Neural cell (in vitro differentiated cells): ENCODE measurements around the gene GRAP. TPM values are rescaled to one million over a fixed set of nuclear protein-coding genes. Genes with fewer than 3 reads are reported as not detected.

Experiments
- H2AFZ ChIP-seq: fragments of 200-600, 300-800 bp; sonication (generic), shearing (Covaris generic); 2 replicates; pipeline ENCODE4 v1.6.0; 2014; ENCODE audit warnings: low read depth, mild to moderate bottlenecking, antibody characterized with exemption, low read length, moderate library complexity
- H3F3A ChIP-seq: fragments of 200-600 bp; shearing (Covaris generic); 2 replicates; pipeline ENCODE4 v1.6.1; 2016; ENCODE audit warnings: mild to moderate bottlenecking, moderate library complexity, mixed read lengths, antibody characterized with exemption, low read length; ENCODE audit not compliant: insufficient read depth, poor library complexity, severe bottlenecking
- H3K27ac ChIP-seq: fragments of 200-600, 300-800 bp; sonication (generic), shearing (Covaris generic); 2 replicates; pipeline ENCODE4 v1.5.1; 2014; ENCODE audit warnings: mild to moderate bottlenecking, low read length, moderate library complexity
- H3K27me3 ChIP-seq: fragments of 300-800, 200-600 bp; sonication (generic), shearing (Covaris generic); 2 replicates; pipeline ENCODE4 v1.6.0; 2014; ENCODE audit warnings: mild to moderate bottlenecking, low read depth, low read length, moderate library complexity; ENCODE audit not compliant: insufficient read depth
- H3K36me3 ChIP-seq: fragments of 300-800, 200-600 bp; sonication (generic), shearing (Covaris generic); 2 replicates; pipeline ENCODE4 v1.5.1; 2014; ENCODE audit warnings: mild to moderate bottlenecking, antibody characterized with exemption, low read length, moderate library complexity; ENCODE audit not compliant: insufficient read depth
- H3K4me2 ChIP-seq: fragments of 300-800, 200-600 bp; sonication (generic), shearing (Covaris generic); 2 replicates; pipeline ENCODE4 v1.6.0; 2014; ENCODE audit warnings: mild to moderate bottlenecking, low read length
- H3K4me3 ChIP-seq: fragments of 300-800, 200-600 bp; sonication (generic), shearing (Covaris generic); 2 replicates; pipeline ENCODE4 v1.5.1; 2014; ENCODE audit warnings: mild to moderate bottlenecking, low read length, moderate library complexity
- H3K79me2 ChIP-seq: fragments of 200-600 bp; shearing (Covaris generic); replicated peaks from 2 replicates; pipeline ENCODE4 v1.6.0; 2014; ENCODE audit warnings: mild to moderate bottlenecking, low read length, moderate library complexity; ENCODE audit not compliant: insufficient read depth
- H3K9ac ChIP-seq: fragments of 300-800, 200-600 bp; sonication (generic), shearing (Covaris generic); 2 replicates; pipeline ENCODE4 v1.6.1; 2016; ENCODE audit warnings: mild to moderate bottlenecking, low read length, mixed read lengths
- H3K9me2 ChIP-seq: fragments of 200-600 bp; shearing (Covaris generic); 2 replicates; pipeline ENCODE4 v1.6.1; 2016; ENCODE audit warnings: mild to moderate bottlenecking, low read length, mixed read lengths; ENCODE audit not compliant: insufficient read depth
- H3K9me3 ChIP-seq: fragments of 200-600, 300-800 bp; sonication (generic), shearing (Covaris generic); 2 replicates; pipeline ENCODE4 v1.6.1; 2016; ENCODE audit warnings: mild to moderate bottlenecking, mixed run types, low read length, moderate library complexity, mixed read lengths
- H4K20me1 ChIP-seq: fragments of 200-600 bp; shearing (Covaris generic); 2 replicates; pipeline ENCODE4 v1.6.1; 2016; ENCODE audit warnings: mild to moderate bottlenecking, mixed run types; ENCODE audit not compliant: insufficient read depth
- CTCF ChIP-seq: fragments of 450-650 bp; IDR thresholded peaks from 2 replicates; pipeline ENCODE4 v1.5.1; 2014; ENCODE audit warnings: antibody characterized with exemption, mild to moderate bottlenecking, moderate library complexity; ENCODE audit not compliant: poor library complexity, severe bottlenecking
- EP300 ChIP-seq: fragments of 450-650 bp; conservative IDR thresholded peaks from 2 replicates; pipeline ENCODE4 v1.6.1; 2014; ENCODE audit warnings: antibody characterized with exemption, mild to moderate bottlenecking, moderate library complexity; ENCODE audit not compliant: poor library complexity, severe bottlenecking
- EZH2 ChIP-seq: fragments of 200-600, 300-800 bp; shearing (Covaris generic), sonication (generic); IDR thresholded peaks from 2 replicates; pipeline ENCODE4 v1.6.1; 2014; ENCODE audit warnings: antibody characterized with exemption, low read length, borderline replicate concordance, mild to moderate bottlenecking; ENCODE audit not compliant: insufficient read depth, poor library complexity, severe bottlenecking
- MXI1 ChIP-seq: fragments of 450-650 bp; conservative IDR thresholded peaks from 2 replicates; pipeline ENCODE4 v1.6.1; 2014; ENCODE audit warnings: antibody characterized with exemption, mild to moderate bottlenecking; ENCODE audit not compliant: poor library complexity, severe bottlenecking
- POLR2AphosphoS5 ChIP-seq: IDR thresholded peaks from 2 replicates; pipeline ENCODE4 v1.6.1; 2012
- RAD21 ChIP-seq: fragments of 450-650 bp; conservative IDR thresholded peaks from 2 replicates; pipeline ENCODE4 v1.6.1; 2014; ENCODE audit warnings: antibody characterized with exemption, mild to moderate bottlenecking, moderate library complexity
- SMC3 ChIP-seq: fragments of 450-650 bp; conservative IDR thresholded peaks from 2 replicates; pipeline ENCODE4 v1.6.1; 2014; ENCODE audit warnings: antibody characterized with exemption, mild to moderate bottlenecking, moderate library complexity; ENCODE audit not compliant: poor library complexity
- TAF1 ChIP-seq: IDR thresholded peaks from 2 replicates; pipeline ENCODE4 v1.6.1; 2012; ENCODE audit warnings: low read depth
- polyA plus RNA-seq: library from polyadenylated mRNA; depleted of rRNA; stranded (reverse); fragments of >200 nt; gene quantifications from 2 replicates; pipeline ENCODE4 v1.2.3, GENCODE V29; 2014
- TF ChIP-seq, protein P1 (sequence below): IDR thresholded peaks from 2 replicates; pipeline ENCODE4 v1.6.1; 2012; ENCODE audit warnings: borderline replicate concordance

The GRAP gene
- polyA plus RNA-seq, 1 donor from 2014 or later = 0.42 TPM

GRCh38 chr17:18999911-19000310, 46.8 kb downstream of the GRAP start:
- H3K36me3 ChIP-seq = no peaks in the 10 kb centered on the region
- TF ChIP-seq RAD21 = no peak
- no peak for TF ChIP-seq EP300
- no peak for TF ChIP-seq EZH2
- no peak for TF ChIP-seq CTCF
- TF ChIP-seq, protein P1, sequence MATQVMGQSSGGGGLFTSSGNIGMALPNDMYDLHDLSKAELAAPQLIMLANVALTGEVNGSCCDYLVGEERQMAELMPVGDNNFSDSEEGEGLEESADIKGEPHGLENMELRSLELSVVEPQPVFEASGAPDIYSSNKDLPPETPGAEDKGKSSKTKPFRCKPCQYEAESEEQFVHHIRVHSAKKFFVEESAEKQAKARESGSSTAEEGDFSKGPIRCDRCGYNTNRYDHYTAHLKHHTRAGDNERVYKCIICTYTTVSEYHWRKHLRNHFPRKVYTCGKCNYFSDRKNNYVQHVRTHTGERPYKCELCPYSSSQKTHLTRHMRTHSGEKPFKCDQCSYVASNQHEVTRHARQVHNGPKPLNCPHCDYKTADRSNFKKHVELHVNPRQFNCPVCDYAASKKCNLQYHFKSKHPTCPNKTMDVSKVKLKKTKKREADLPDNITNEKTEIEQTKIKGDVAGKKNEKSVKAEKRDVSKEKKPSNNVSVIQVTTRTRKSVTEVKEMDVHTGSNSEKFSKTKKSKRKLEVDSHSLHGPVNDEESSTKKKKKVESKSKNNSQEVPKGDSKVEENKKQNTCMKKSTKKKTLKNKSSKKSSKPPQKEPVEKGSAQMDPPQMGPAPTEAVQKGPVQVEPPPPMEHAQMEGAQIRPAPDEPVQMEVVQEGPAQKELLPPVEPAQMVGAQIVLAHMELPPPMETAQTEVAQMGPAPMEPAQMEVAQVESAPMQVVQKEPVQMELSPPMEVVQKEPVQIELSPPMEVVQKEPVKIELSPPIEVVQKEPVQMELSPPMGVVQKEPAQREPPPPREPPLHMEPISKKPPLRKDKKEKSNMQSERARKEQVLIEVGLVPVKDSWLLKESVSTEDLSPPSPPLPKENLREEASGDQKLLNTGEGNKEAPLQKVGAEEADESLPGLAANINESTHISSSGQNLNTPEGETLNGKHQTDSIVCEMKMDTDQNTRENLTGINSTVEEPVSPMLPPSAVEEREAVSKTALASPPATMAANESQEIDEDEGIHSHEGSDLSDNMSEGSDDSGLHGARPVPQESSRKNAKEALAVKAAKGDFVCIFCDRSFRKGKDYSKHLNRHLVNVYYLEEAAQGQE = no peak
- TF ChIP-seq POLR2AphosphoS5 = no peak
- no peak for TF ChIP-seq SMC3
- TF ChIP-seq MXI1 = no peak
- TF ChIP-seq TAF1 = no peak
- no peaks in the 10 kb centered on the region for H3F3A ChIP-seq
- H3K79me2 ChIP-seq = no peaks in the 10 kb centered on the region
- no peaks in the 10 kb centered on the region for H3K9me3 ChIP-seq
- no peaks in the 10 kb centered on the region for H4K20me1 ChIP-seq
- no peaks in the 10 kb centered on the region for H3K9me2 ChIP-seq
- H3K27me3 ChIP-seq = peaks cover 13% of the 10 kb centered on the region
- no peak overlapping the region for H3K9ac ChIP-seq
- H3K27ac ChIP-seq = no peak overlapping the region
- no peak overlapping the region for H3K4me3 ChIP-seq
- no peak overlapping the region for H3K4me2 ChIP-seq
- H2AFZ ChIP-seq = no peak overlapping the region

- H2AFZ ChIP-seq = no peak overlapping the region
- H4K20me1 ChIP-seq = no peaks in the 10 kb centered on the region
- no peaks in the 10 kb centered on the region for H3K36me3 ChIP-seq
- H3F3A ChIP-seq = no peaks in the 10 kb centered on the region
- no peaks in the 10 kb centered on the region for H3K9me2 ChIP-seq
- H3K9me3 ChIP-seq = no peaks in the 10 kb centered on the region
- TF ChIP-seq EP300 = no peak
- no peak for TF ChIP-seq EZH2
- TF ChIP-seq TAF1 = no peak
- TF ChIP-seq SMC3 = no peak
- TF ChIP-seq RAD21 = no peak
- no peak for TF ChIP-seq CTCF
- no peak for TF ChIP-seq POLR2AphosphoS5
- TF ChIP-seq, protein P1 = no peak
- no peak for TF ChIP-seq MXI1
- H3K4me3 ChIP-seq = no peak overlapping the region
- H3K27me3 ChIP-seq = peaks cover 9% of the 10 kb centered on the region
- no peak overlapping the region for H3K4me2 ChIP-seq
- H3K79me2 ChIP-seq = no peaks in the 10 kb centered on the region
- H3K9ac ChIP-seq = no peak overlapping the region
- H3K27ac ChIP-seq = no peak overlapping the region
These were observed 47.4 kb downstream of the GRAP start for GRCh38 chr17:18999394-18999793.
